Measurements from ENCODE around the gene COLGALT1.
"Not testable (repeated sequence)": the region's sequence is repeated elsewhere in the genome, so short reads cannot be mapped to it uniquely, and the experiment has no call there.

Gene COLGALT1

DNA sequence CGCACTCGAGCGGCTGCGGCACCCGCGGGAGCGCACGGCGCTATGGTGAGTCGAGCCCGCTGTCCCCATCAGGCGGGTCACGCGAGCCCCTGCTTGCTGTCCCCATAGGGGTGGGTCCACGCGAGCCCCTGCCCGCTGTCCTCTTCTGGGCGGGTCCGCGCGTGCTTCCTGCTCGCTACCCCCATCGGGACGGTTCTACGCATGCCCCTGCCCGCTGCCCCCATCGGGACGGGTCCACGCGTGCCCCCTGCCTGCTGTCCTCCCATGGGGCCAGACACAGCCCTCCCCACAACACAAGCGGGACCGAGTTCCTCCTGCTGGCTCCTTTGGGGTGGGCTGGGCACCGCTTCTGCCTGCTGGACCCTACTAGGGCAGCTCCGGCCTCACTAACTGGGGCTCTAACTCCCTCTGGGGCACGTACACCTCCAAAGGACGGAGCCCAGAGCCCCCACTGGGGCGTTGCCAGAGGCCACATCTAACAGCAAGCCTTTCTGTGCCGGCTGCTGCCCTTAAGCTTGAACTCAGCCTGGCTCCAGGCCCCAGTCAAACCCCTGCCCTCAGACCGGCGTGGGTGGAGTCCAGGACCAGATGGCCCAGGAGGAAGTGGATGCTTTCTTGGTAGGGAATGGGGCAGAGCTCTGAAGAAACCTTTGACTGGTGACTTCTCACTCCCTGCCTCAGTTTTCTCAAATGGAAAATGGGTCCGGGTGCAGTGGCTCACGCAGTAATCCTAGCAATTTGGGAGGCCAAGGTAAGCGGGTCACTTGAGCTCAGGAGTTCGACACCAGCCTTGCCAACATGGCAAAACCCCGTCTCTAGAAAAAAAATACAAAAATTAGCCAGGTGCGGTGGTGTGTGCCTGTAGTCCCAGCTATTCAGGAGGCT is 722 bp downstream of the COLGALT1 start:
- peaks cover 14 to 16% of the 10 kb centered on the region in 2 donors for H3K4me1 Mint-ChIP-seq (ENCODE audit: low read depth in 2 of 2)
- H3K9me3 Mint-ChIP-seq: no peaks in the 10 kb centered on the region
- peak overlapping the region in 1 of 2 donors; percentile 87 for H3K27ac Mint-ChIP-seq
- H3K36me3 Mint-ChIP-seq (ENCODE audit: insufficient read depth): peaks cover 26% of the 10 kb centered on the region
- no peak for ATAC-seq (replicated peaks)
- DNase-seq: no peak
- no peaks in the 10 kb centered on the region for H3K27me3 Mint-ChIP-seq
- H3K4me3 Mint-ChIP-seq: peak overlapping the region; percentile 82 to 88

DNA sequence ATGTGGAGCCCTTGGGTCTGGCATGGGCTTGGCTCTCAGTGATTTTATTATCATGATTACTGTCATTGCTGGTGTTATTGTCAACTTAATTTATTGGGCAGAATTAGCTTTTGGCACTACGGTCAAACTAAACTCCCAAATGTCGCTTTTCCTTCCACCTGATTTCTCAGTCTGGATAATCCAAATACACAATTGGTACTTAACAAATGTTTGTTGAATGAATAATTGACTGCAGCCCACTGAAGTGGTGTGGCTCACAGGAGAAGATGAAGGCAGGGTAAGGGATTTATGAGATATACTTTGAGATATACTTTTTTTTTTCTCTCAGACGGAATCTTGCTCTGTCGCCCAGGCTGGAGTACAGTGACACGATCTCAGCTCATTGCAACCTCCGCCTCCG is 1.5 kb downstream of the COLGALT1 start:
- ATAC-seq (replicated peaks) (no peak), DNase-seq (no peak)
- Mint-ChIP-seq H3K4me3 (peak overlapping the region; percentile 82 to 88), H3K4me1 (ENCODE audit: low read depth in 2 of 2) (peaks cover 14 to 16% of the 10 kb centered on the region in 2 donors), H3K27ac (no peak overlapping the region), H3K36me3 (ENCODE audit: insufficient read depth) (peaks cover 34% of the 10 kb centered on the region), H3K27me3 (no peaks in the 10 kb centered on the region), H3K9me3 (no peaks in the 10 kb centered on the region)

DNA sequence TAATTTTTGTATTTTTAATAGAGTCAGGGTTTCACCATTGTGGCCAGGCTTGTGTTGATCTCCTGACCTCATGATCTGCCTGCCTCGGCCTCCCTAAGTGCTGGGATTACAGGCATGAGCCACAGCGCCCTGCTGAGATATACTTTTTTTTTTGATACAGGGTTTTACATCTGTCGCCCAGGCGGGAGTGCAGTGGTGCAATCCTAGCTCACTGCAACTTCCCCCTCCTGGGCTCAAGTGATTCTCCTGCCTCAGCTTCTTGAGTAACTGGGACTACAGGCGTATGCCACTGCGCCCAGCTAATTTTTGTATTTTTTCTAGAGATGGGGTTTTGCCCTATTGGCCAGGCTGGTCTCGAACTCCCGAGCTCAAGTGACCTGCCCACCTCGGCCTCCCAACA is 2.0 kb downstream of the COLGALT1 start:
- peaks cover 14 to 17% of the 10 kb centered on the region in 2 donors for H3K4me1 Mint-ChIP-seq (ENCODE audit: low read depth in 2 of 2)
- no peaks in the 10 kb centered on the region for H3K27me3 Mint-ChIP-seq
- H3K36me3 Mint-ChIP-seq (ENCODE audit: insufficient read depth): peaks cover 35% of the 10 kb centered on the region
- ATAC-seq (replicated peaks) (no peak), DNase-seq (no peak)
- no peaks in the 10 kb centered on the region for H3K9me3 Mint-ChIP-seq
- peak overlapping the region; percentile 82 to 88 for H3K4me3 Mint-ChIP-seq
- no peak overlapping the region for H3K27ac Mint-ChIP-seq

DNA sequence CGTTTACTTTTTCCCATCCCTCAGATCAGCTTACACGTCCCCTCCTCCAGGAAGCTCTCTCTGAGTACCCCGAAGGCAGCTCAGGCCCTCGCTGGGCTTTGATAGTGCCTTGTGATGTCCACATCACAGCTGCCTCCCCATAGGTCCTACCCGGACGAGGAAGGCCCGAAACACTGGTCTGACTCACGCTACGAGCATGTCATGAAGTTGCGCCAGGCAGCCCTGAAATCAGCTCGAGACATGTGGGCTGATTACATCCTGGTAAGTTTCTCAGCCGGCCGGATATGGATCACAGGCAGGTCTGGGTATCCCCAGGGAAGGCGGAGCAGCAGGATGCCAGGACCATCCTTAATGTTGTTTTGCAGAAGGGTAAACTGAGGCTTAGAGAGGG is 4.8 kb downstream of the COLGALT1 start:
- peak overlapping the region in 1 of 2 donors; percentile 33 for H3K27ac Mint-ChIP-seq

DNA sequence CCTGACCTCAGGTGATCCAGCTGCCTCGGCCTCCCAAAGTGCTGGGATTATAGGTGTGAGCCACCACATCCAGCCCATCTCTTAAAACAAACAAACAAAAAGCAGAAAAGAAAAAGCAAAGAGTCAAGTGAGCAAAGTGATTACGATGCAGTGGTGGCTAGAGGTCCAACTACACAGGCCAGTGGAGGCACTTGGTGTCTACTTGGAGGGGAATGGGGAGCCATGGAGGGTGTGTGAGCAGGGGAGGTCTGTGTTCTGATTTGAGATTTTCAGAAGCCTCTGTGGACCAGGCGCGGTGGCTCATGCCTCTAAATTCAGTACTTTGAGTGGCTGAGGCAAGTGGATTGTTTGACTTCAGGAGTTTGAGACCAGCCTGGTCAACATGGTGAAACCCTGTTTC is 6.6 kb downstream of the COLGALT1 start:
- H3K4me3 Mint-ChIP-seq: no peak overlapping the region
- H3K9me3 Mint-ChIP-seq: no peaks in the 10 kb centered on the region
- H3K27ac Mint-ChIP-seq: no peak overlapping the region
- DNase-seq: no peak
- no peaks in the 10 kb centered on the region for H3K27me3 Mint-ChIP-seq
- H3K4me1 Mint-ChIP-seq (ENCODE audit: low read depth in 2 of 2): peaks cover under 1 to 11% of the 10 kb centered on the region in 2 donors
- no peak for ATAC-seq (replicated peaks)
- peaks cover 46% of the 10 kb centered on the region for H3K36me3 Mint-ChIP-seq (ENCODE audit: insufficient read depth)

More for the DNA sequence above, 4.8 kb downstream of the COLGALT1 start:
- Mint-ChIP-seq H3K4me3 (no peak overlapping the region), H3K9me3 (no peaks in the 10 kb centered on the region), H3K36me3 (ENCODE audit: insufficient read depth) (peaks cover 37% of the 10 kb centered on the region), H3K27me3 (no peaks in the 10 kb centered on the region), H3K4me1 (ENCODE audit: low read depth in 2 of 2) (peaks cover 11 to 17% of the 10 kb centered on the region in 2 donors)
- DNase-seq (no peak), ATAC-seq (replicated peaks) (no peak)

DNA sequence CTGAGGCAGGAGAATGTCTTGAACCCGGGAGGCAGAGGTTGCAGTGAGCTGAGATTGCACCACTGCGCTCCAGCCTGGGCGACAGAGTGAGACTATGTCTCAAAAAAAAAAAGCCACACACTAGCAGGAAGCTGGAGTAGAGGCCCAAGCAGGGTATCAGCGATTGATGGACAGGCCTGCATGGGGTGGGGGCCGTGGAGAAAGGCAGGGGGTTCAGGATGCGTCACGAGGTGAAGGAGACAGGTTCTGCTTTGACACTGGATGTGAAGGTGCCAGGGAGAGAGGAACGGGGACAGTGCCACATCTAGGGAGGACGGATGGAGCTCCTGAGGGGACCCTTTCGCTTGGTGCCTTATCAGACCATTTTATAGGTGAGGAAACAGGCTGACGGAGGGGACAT is 7.1 kb downstream of the COLGALT1 start:
- no peaks in the 10 kb centered on the region for H3K9me3 Mint-ChIP-seq
- H3K27me3 Mint-ChIP-seq: no peaks in the 10 kb centered on the region
- no peak overlapping the region for H3K4me3 Mint-ChIP-seq
- peaks cover 0 to 11% of the 10 kb centered on the region in 2 donors for H3K4me1 Mint-ChIP-seq (ENCODE audit: low read depth in 2 of 2)
- no peak for DNase-seq
- peaks cover 47% of the 10 kb centered on the region for H3K36me3 Mint-ChIP-seq (ENCODE audit: insufficient read depth)
- no peak overlapping the region for H3K27ac Mint-ChIP-seq
- ATAC-seq (replicated peaks): no peak

DNA sequence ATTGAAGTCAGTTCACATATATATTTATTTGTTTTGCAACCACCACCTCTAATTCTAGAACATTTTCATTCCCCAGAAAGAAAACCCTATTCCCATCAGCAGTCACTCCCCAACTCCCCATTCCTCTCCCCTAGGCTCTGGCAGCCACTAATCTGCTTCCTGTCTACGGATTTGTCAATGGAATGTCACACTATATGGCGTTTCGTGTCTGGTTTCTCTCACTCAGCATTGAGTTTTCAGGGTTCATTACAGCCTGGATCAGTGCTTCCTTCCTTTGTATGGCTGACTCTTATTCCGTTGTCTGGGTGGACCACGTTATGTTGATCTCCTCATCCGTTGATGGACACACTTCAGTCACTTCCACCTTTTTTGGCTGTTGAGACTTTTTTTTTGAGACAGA is 9.3 kb downstream of the COLGALT1 start:
- ATAC-seq (replicated peaks) (no peak), DNase-seq (no peak)
- no peaks in the 10 kb centered on the region for H3K9me3 Mint-ChIP-seq
- H3K36me3 Mint-ChIP-seq (ENCODE audit: insufficient read depth): peaks cover 65% of the 10 kb centered on the region
- H3K4me1 Mint-ChIP-seq (ENCODE audit: low read depth in 2 of 2): peaks cover 0 to 9% of the 10 kb centered on the region in 2 donors
- H3K4me3 Mint-ChIP-seq: no peak overlapping the region
- no peak overlapping the region for H3K27ac Mint-ChIP-seq
- H3K27me3 Mint-ChIP-seq: no peaks in the 10 kb centered on the region

DNA sequence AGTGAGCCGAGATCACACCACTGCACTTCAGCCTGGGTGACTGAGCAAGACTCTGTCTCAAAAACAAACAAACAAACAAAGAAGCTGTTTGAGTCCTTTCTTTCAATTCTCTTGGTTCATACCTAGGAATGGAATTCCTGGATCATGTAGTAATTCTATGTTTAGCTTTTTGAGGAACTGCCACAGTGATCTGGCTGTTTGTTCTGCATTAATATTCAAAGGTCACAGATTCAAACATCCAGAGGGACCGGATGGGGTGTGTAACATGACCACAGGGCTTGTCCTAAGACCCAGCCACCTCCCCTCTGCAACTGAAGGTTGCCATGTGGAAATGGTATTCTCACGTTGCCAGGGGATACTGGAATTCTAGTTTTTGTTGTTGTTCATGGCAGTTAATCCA is 10.2 kb downstream of the COLGALT1 start:
- Mint-ChIP-seq H3K9me3 (no peaks in the 10 kb centered on the region), H3K27ac (no peak overlapping the region), H3K27me3 (no peaks in the 10 kb centered on the region), H3K4me3 (no peak overlapping the region), H3K4me1 (ENCODE audit: low read depth in 2 of 2) (peaks cover 0 to 4% of the 10 kb centered on the region in 2 donors), H3K36me3 (ENCODE audit: insufficient read depth) (peaks cover 64% of the 10 kb centered on the region)
- DNase-seq: no peak
- no peak for ATAC-seq (replicated peaks)

DNA sequence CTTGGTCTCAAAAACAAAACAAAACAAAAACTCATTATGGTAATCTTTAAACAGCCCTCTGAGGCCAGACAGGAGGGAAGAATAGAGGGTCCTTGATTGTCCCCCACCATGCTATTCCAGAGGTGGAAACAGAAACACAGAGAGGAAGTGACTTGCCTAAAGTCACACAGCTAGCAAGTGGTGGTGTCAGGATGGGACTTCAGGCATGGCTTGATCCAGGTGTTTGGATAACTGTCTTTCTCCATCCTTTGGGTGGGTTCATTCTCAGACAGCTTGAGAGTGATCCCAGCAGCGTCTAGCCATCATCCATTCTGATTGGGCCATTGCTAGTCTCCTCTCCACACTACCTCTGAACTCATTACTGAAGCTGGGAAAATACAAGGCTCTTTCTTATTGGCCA is 12.5 kb downstream of the COLGALT1 start:
- DNase-seq (no peak), ATAC-seq (replicated peaks) (no peak)
- Mint-ChIP-seq H3K27ac (peak overlapping the region in 1 of 2 donors; percentile 63), H3K27me3 (no peaks in the 10 kb centered on the region), H3K4me3 (no peak overlapping the region), H3K9me3 (no peaks in the 10 kb centered on the region), H3K36me3 (ENCODE audit: insufficient read depth) (peaks cover 71% of the 10 kb centered on the region), H3K4me1 (ENCODE audit: low read depth in 2 of 2) (no peaks in the 10 kb centered on the region)

DNA sequence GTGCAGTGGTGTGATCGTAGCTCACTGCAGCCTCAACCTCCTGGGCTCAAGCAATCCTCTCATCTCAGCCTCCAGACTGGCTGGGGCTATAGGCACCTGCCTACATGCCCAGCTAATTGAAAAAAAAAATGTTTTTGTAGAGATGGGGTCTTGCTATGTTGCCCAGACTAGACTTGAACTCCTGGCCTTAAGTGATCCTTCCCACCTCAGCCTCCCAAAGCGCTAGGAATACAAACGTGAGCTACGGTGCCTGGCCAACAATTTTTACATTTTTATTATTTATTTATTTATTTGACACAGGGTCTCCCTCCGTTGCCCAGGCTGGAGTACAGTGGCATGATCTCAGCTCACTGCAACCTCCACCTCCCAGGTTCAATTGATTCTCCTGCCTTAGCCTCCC is 14.8 kb downstream of the COLGALT1 start:
- not testable (repeated sequence) for DNase-seq; H3K4me1 Mint-ChIP-seq (ENCODE audit: low read depth in 2 of 2); H3K9me3 Mint-ChIP-seq; H3K27me3 Mint-ChIP-seq; H3K27ac Mint-ChIP-seq; H3K4me3 Mint-ChIP-seq; ATAC-seq (replicated peaks)
- peaks cover 73% of the 10 kb centered on the region for H3K36me3 Mint-ChIP-seq (ENCODE audit: insufficient read depth)

DNA sequence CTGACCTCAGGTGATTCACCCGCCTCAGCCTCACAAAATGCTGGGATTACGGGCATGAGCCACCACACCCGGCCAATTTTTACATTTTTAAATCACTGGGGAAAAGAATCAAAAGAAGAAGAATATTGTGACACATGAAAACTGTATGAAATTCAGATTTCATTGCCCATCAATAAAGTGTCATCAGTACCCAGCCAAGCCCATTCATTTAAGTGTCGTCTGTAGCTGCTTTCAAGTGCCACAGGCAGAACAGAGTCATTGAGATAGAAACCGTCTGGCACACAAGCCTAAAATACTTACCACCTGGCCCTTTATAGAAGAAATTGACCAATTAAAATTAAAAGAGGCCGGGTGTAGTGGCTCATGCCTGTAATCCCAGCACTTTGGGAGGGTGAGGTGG is 15.3 kb downstream of the COLGALT1 start:
- Mint-ChIP-seq H3K4me1 (ENCODE audit: low read depth in 2 of 2) (peaks cover 3 to 4% of the 10 kb centered on the region in 2 donors), H3K4me3 (no peak overlapping the region), H3K27me3 (no peaks in the 10 kb centered on the region), H3K27ac (no peak overlapping the region), H3K36me3 (ENCODE audit: insufficient read depth) (peaks cover 71% of the 10 kb centered on the region), H3K9me3 (no peaks in the 10 kb centered on the region)
- DNase-seq (no peak), ATAC-seq (replicated peaks) (no peak)

DNA sequence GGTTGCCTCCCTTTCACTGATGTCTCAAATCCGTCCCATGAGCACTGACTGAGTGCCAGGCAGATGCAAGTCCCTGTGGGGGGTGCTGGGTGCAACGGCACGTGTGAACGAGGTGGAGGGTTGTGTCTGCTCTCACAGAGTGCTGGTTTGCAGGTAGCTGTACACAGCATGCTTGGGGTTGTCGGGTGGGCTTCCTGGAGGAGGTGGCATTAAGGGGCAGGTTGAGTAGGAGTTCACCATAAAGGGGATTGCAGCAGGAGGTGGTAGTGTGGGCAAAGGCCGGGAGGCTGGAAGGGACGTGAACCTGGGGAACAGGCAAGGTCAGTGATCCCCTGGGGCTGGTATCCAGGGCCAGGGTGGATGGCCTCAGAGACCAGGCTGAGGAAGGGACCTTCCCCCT is 17.2 kb downstream of the COLGALT1 start:
- ATAC-seq (replicated peaks) (no peak), DNase-seq (no peak)
- H3K4me1 Mint-ChIP-seq (ENCODE audit: low read depth in 2 of 2): peaks cover 3 to 8% of the 10 kb centered on the region in 2 donors
- no peaks in the 10 kb centered on the region for H3K27me3 Mint-ChIP-seq
- peaks cover 62% of the 10 kb centered on the region for H3K36me3 Mint-ChIP-seq (ENCODE audit: insufficient read depth)
- H3K27ac Mint-ChIP-seq: peak overlapping the region in 1 of 2 donors; percentile 7
- H3K9me3 Mint-ChIP-seq: no peaks in the 10 kb centered on the region
- H3K4me3 Mint-ChIP-seq: no peak overlapping the region

DNA sequence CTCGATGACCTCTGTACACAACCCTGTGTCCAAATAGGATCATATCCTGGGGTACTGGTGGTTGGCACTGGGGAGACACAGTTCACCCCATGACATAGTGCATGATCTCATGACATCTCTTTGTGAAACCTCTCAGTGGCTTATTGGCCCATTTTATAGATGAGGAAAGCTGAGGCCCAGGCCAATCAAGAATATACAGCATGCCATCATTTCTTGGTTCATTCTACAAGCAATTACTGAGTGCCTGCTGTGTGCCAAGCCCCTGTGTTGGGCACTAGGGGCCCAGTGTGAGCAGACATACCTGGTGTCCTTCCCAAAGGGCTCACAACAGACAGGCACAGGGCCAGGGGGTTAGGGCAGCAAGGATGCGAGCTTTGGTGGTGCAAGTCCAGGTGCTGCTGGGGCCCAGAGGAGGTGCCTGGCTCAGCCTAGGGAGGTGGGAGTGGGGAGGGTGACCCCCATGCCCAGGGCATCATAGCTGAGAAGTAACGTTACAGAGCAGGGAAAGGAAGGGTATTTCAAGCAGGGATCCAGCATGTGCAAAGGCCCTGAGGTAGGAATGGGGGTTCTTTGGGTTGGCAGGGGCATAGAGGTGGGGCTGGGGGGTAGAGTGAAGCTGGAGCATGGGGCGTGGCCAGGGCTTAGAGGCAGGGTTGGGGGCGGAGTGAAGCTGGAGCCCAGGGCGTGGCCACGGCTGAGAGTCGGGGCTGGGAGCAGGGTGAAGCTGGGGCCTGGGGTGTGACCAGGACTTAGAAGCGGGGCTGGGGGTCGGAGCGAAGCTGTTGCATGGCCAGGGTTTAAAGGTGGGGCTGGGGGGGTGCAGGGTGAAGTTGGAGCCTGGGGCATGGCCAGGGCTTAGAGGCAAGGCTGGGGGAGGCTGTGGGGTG is 20.7 kb downstream of the COLGALT1 start:
- Mint-ChIP-seq H3K36me3 (ENCODE audit: insufficient read depth) (peaks cover 50% of the 10 kb centered on the region), H3K27ac (peak overlapping the region in 1 of 2 donors; percentile 57), H3K4me1 (ENCODE audit: low read depth in 2 of 2) (peaks cover 3 to 11% of the 10 kb centered on the region in 2 donors)

More for the DNA sequence above, 20.7 kb downstream of the COLGALT1 start:
- DNase-seq: no peak
- H3K4me3 Mint-ChIP-seq: no peak overlapping the region
- no peaks in the 10 kb centered on the region for H3K27me3 Mint-ChIP-seq
- H3K9me3 Mint-ChIP-seq: no peaks in the 10 kb centered on the region
- no peak for ATAC-seq (replicated peaks)

Measured in effector memory CD8-positive, alpha-beta T cell (primary cell).